ENCODE data around the gene ITGA5.

Gene ITGA5

GRCh38 chr12:54424224-54424623 lies 5.2 kb upstream of the ITGA5 start:
- Histone ChIP-seq H2AK5ac (ENCODE audit: low read depth, low read length) (no peak overlapping the region), H3K4me1 (ENCODE audit: control insufficient read depth in 2 of 2, insufficient read depth in 1 of 2, low read depth in 1 of 2, low read length in 2 of 2) (peaks cover 10 to 23% of the 10 kb centered on the region in 2 donors), H3K79me1 (ENCODE audit: low read depth, low read length) (no peaks in the 10 kb centered on the region), H3K4me2 (ENCODE audit: insufficient read depth, low read length, poor library complexity, severe bottlenecking) (no peak overlapping the region), H3K23ac (ENCODE audit: low read depth, low read length, poor library complexity) (no peak overlapping the region), H3K14ac (ENCODE audit: low read length) (peak overlapping the region; percentile 73), H4K8ac (ENCODE audit: low read depth, low read length) (no peak overlapping the region), H3K9me3 (replicated peaks in 1 of 2; ENCODE audit: control insufficient read depth in 2 of 2, insufficient read depth in 1 of 2, low read depth in 1 of 2, low read length in 2 of 2) (peaks cover 0 to 2% of the 10 kb centered on the region in 2 donors), H3K36me3 (replicated peaks in 1 of 2; ENCODE audit: control insufficient read depth in 2 of 2, insufficient read depth in 2 of 2, low read length in 2 of 2) (no peaks in the 10 kb centered on the region), H3K27ac (replicated peaks; ENCODE audit: low read length) (no peak overlapping the region), H4K91ac (ENCODE audit: low read depth, low read length, poor library complexity) (no peak overlapping the region), H2BK12ac (ENCODE audit: low read length) (no peak overlapping the region), H3K4ac (ENCODE audit: low read length) (no peak overlapping the region), H3K4me3 (ENCODE audit: low read length in 2 of 2) (no peak overlapping the region), H2AFZ (ENCODE audit: low read length) (no peak overlapping the region), H3K18ac (ENCODE audit: low read length) (no peak overlapping the region), H2BK120ac (ENCODE audit: low read depth, low read length) (no peak overlapping the region), H2BK5ac (ENCODE audit: low read length) (no peak overlapping the region), H3K27me3 (ENCODE audit: control insufficient read depth in 3 of 3, insufficient read depth in 3 of 3, low read depth in 1 of 3, low read length in 3 of 3) (peaks cover 0 to 70% (median 0%) of the 10 kb centered on the region in 3 experiments), H2BK15ac (ENCODE audit: low read length) (no peak overlapping the region), H3K9ac (ENCODE audit: low read depth, low read length, poor library complexity) (no peak overlapping the region)
- no CpG with 5 or more reads among the region's 3 CpGs for WGBS, 2 donors (ENCODE audit: extremely low coverage in 2 of 2, insufficient read length in 2 of 2, insufficient replicate concordance in 1 of 2)
- DNase-seq (ENCODE audit: low spot score), result no peak

DNA sequence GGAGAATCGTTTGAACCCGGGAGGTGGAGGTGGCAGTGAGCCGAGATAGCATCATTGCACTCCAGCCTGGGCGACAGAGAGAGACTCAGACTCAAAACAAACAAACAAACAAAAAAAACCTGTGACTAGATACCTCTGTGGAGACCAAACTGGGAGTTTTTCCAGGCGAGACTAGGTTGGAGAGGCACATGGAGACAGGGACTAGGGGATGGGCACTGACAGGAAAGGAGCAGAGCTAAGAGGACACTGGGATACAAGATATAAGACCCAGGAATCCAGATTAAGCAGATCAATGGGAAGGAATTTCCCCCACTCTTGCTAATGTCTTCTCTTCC lies 4.7 kb upstream of the ITGA5 start:
- no peak overlapping the region for H3K4me3 ChIP-seq (ENCODE audit: low read length in 2 of 2)
- no peak overlapping the region for H3K18ac ChIP-seq (ENCODE audit: low read length)
- DNase-seq (ENCODE audit: low spot score), result no peak
- H2BK120ac ChIP-seq (ENCODE audit: low read depth, low read length), result no peak overlapping the region
- no peak overlapping the region for H3K23ac ChIP-seq (ENCODE audit: low read depth, low read length, poor library complexity)
- no peak overlapping the region for H4K91ac ChIP-seq (ENCODE audit: low read depth, low read length, poor library complexity)
- no peak overlapping the region for H2AFZ ChIP-seq (ENCODE audit: low read length)
- no peaks in the 10 kb centered on the region for H3K36me3 ChIP-seq (replicated peaks in 1 of 2; ENCODE audit: control insufficient read depth in 2 of 2, insufficient read depth in 2 of 2, low read length in 2 of 2)
- H3K14ac ChIP-seq (ENCODE audit: low read length), result no peak overlapping the region
- H3K27ac ChIP-seq (replicated peaks; ENCODE audit: low read length), result no peak overlapping the region
- H2BK15ac ChIP-seq (ENCODE audit: low read length), result no peak overlapping the region
- H3K27me3 ChIP-seq (ENCODE audit: control insufficient read depth in 3 of 3, insufficient read depth in 3 of 3, low read depth in 1 of 3, low read length in 3 of 3), result peaks cover 0 to 67% (median 0%) of the 10 kb centered on the region in 3 experiments
- H3K79me1 ChIP-seq (ENCODE audit: low read depth, low read length), result no peaks in the 10 kb centered on the region
- H2AK5ac ChIP-seq (ENCODE audit: low read depth, low read length), result no peak overlapping the region
- H3K4me2 ChIP-seq (ENCODE audit: insufficient read depth, low read length, poor library complexity, severe bottlenecking), result no peak overlapping the region
- H4K8ac ChIP-seq (ENCODE audit: low read depth, low read length), result no peak overlapping the region
- H3K4me1 ChIP-seq (ENCODE audit: control insufficient read depth in 2 of 2, insufficient read depth in 1 of 2, low read depth in 1 of 2, low read length in 2 of 2), result peaks cover 10 to 23% of the 10 kb centered on the region in 2 donors
- no peak overlapping the region for H2BK5ac ChIP-seq (ENCODE audit: low read length)
- no peak overlapping the region for H3K9ac ChIP-seq (ENCODE audit: low read depth, low read length, poor library complexity)
- WGBS, 2 donors (ENCODE audit: extremely low coverage in 2 of 2, insufficient read length in 2 of 2, insufficient replicate concordance in 1 of 2), result no CpG with 5 or more reads among the region's 5 CpGs
- peaks cover 0 to 2% of the 10 kb centered on the region in 2 donors for H3K9me3 ChIP-seq (replicated peaks in 1 of 2; ENCODE audit: control insufficient read depth in 2 of 2, insufficient read depth in 1 of 2, low read depth in 1 of 2, low read length in 2 of 2)
- no peak overlapping the region for H3K4ac ChIP-seq (ENCODE audit: low read length)
- H2BK12ac ChIP-seq (ENCODE audit: low read length), result no peak overlapping the region

DNA sequence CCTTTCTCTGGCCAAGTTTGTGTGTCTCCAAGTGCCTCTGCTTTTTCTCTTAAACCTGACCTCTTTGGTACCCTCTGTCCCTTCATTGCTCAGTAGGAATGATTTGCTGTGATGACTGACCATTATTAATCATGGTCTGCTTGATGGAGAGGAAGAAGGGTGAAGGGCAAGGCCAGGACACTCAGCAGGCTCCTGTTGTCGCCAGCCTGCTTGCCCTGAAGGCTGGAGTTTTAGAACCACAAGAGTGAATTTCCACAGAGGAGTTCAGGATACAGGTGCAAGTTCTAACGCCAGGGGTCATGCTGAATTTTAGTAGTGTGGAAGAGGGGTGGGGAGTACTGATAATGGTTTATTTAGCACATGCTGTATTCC lies 2.8 kb upstream of the ITGA5 start:
- no peak overlapping the region for H2BK120ac ChIP-seq (ENCODE audit: low read depth, low read length)
- no peak overlapping the region for H3K9ac ChIP-seq (ENCODE audit: low read depth, low read length, poor library complexity)
- H4K8ac ChIP-seq (ENCODE audit: low read depth, low read length), result no peak overlapping the region
- WGBS, 2 donors (ENCODE audit: extremely low coverage in 2 of 2, insufficient read length in 2 of 2, insufficient replicate concordance in 1 of 2), result no CpG with 5 or more reads among the region's 2 CpGs
- no peak overlapping the region for H2AFZ ChIP-seq (ENCODE audit: low read length)
- no peak overlapping the region for H3K18ac ChIP-seq (ENCODE audit: low read length)
- no peak overlapping the region for H3K4me2 ChIP-seq (ENCODE audit: insufficient read depth, low read length, poor library complexity, severe bottlenecking)
- no peak for DNase-seq (ENCODE audit: low spot score)
- H3K79me1 ChIP-seq (ENCODE audit: low read depth, low read length), result no peaks in the 10 kb centered on the region
- H3K4ac ChIP-seq (ENCODE audit: low read length), result no peak overlapping the region
- no peak overlapping the region for H3K23ac ChIP-seq (ENCODE audit: low read depth, low read length, poor library complexity)
- no peak overlapping the region for H2AK5ac ChIP-seq (ENCODE audit: low read depth, low read length)
- H4K91ac ChIP-seq (ENCODE audit: low read depth, low read length, poor library complexity), result no peak overlapping the region
- no peak overlapping the region for H3K27ac ChIP-seq (replicated peaks; ENCODE audit: low read length)
- no peak overlapping the region for H3K4me3 ChIP-seq (ENCODE audit: low read length in 2 of 2)
- H3K4me1 ChIP-seq (ENCODE audit: control insufficient read depth in 2 of 2, insufficient read depth in 1 of 2, low read depth in 1 of 2, low read length in 2 of 2), result peaks cover 14 to 22% of the 10 kb centered on the region in 2 donors
- peaks cover 0 to 50% (median 0%) of the 10 kb centered on the region in 3 experiments for H3K27me3 ChIP-seq (ENCODE audit: control insufficient read depth in 3 of 3, insufficient read depth in 3 of 3, low read depth in 1 of 3, low read length in 3 of 3)
- no peaks in the 10 kb centered on the region for H3K9me3 ChIP-seq (replicated peaks in 1 of 2; ENCODE audit: control insufficient read depth in 2 of 2, insufficient read depth in 1 of 2, low read depth in 1 of 2, low read length in 2 of 2)
- no peak overlapping the region for H3K14ac ChIP-seq (ENCODE audit: low read length)
- H2BK12ac ChIP-seq (ENCODE audit: low read length), result no peak overlapping the region
- no peaks in the 10 kb centered on the region for H3K36me3 ChIP-seq (replicated peaks in 1 of 2; ENCODE audit: control insufficient read depth in 2 of 2, insufficient read depth in 2 of 2, low read length in 2 of 2)
- H2BK5ac ChIP-seq (ENCODE audit: low read length), result no peak overlapping the region
- H2BK15ac ChIP-seq (ENCODE audit: low read length), result no peak overlapping the region

GRCh38 chr12:54421175-54421878 lies 2.3 kb upstream of the ITGA5 start:
- Histone ChIP-seq H2BK12ac (ENCODE audit: low read length) (no peak overlapping the region), H3K36me3 (replicated peaks in 1 of 2; ENCODE audit: control insufficient read depth in 2 of 2, insufficient read depth in 2 of 2, low read length in 2 of 2) (no peaks in the 10 kb centered on the region), H3K27me3 (ENCODE audit: control insufficient read depth in 3 of 3, insufficient read depth in 3 of 3, low read depth in 1 of 3, low read length in 3 of 3) (peaks cover 0 to 45% (median 0%) of the 10 kb centered on the region in 3 experiments), H2BK5ac (ENCODE audit: low read length) (no peak overlapping the region), H3K4me1 (ENCODE audit: control insufficient read depth in 2 of 2, insufficient read depth in 1 of 2, low read depth in 1 of 2, low read length in 2 of 2) (peaks cover 15 to 24% of the 10 kb centered on the region in 2 donors), H3K4ac (ENCODE audit: low read length) (no peak overlapping the region), H2BK120ac (ENCODE audit: low read depth, low read length) (no peak overlapping the region), H3K14ac (ENCODE audit: low read length) (no peak overlapping the region), H3K4me2 (ENCODE audit: insufficient read depth, low read length, poor library complexity, severe bottlenecking) (no peak overlapping the region), H4K91ac (ENCODE audit: low read depth, low read length, poor library complexity) (no peak overlapping the region), H2BK15ac (ENCODE audit: low read length) (no peak overlapping the region), H3K18ac (ENCODE audit: low read length) (no peak overlapping the region), H3K23ac (ENCODE audit: low read depth, low read length, poor library complexity) (no peak overlapping the region), H2AFZ (ENCODE audit: low read length) (no peak overlapping the region), H3K79me1 (ENCODE audit: low read depth, low read length) (no peaks in the 10 kb centered on the region), H2AK5ac (ENCODE audit: low read depth, low read length) (no peak overlapping the region), H4K8ac (ENCODE audit: low read depth, low read length) (no peak overlapping the region), H3K4me3 (ENCODE audit: low read length in 2 of 2) (no peak overlapping the region), H3K27ac (replicated peaks; ENCODE audit: low read length) (no peak overlapping the region), H3K9me3 (replicated peaks in 1 of 2; ENCODE audit: control insufficient read depth in 2 of 2, insufficient read depth in 1 of 2, low read depth in 1 of 2, low read length in 2 of 2) (no peaks in the 10 kb centered on the region), H3K9ac (ENCODE audit: low read depth, low read length, poor library complexity) (no peak overlapping the region)
- DNase-seq (ENCODE audit: low spot score), result no peak
- no CpG with 5 or more reads among the region's 4 CpGs for WGBS, 2 donors (ENCODE audit: extremely low coverage in 2 of 2, insufficient read length in 2 of 2, insufficient replicate concordance in 1 of 2)

Measured in neuronal stem cell (in vitro differentiated cells).